Body of pancreas (tissue), 4 donors: ENCODE results near the gene MYO1B. TPM values are rescaled to one million over a fixed set of nuclear protein-coding genes. Genes with fewer than 3 reads are reported as not detected.

ENCODE experiments used
- ATAC-seq: fragments of 150-250 bp; one replicate; pipeline ENCODE4 v1.9.1; 2016
- DNase-seq, 4 donors: peaks; one replicate each; pipeline ENCODE4 v3.0.0-alpha.2; 2019
- H3K27ac ChIP-seq, 4 donors: fragments of 200-600 bp; sonication (generic); 1 replicate in 3 of 4; 2 replicates in 1 of 4; pipeline versions ENCODE4 v1.5.1 to v1.6.1; 2016 to 2019; ENCODE audit warnings: mild to moderate bottlenecking in 1 of 4, mixed read lengths in 1 of 4, moderate library complexity in 1 of 4
- H3K27me3 ChIP-seq, 2 donors: fragments of 200-600 bp; sonication (generic); one replicate each; pipeline ENCODE4 v1.6.0; 2016; ENCODE audit warnings: mild to moderate bottlenecking in 1 of 2
- H3K36me3 ChIP-seq, 2 donors: fragments of 200-600 bp; sonication (generic); replicated peaks in 1 of 2; 2 replicates each; pipeline ENCODE4 v1.5.1; 2016; ENCODE audit warnings: low read depth in 2 of 2; ENCODE audit not compliant: insufficient read depth in 1 of 2
- H3K4me1 ChIP-seq: fragments of 200-600 bp; sonication (generic); one replicate; pipeline ENCODE4 v1.6.0; 2016
- H3K4me3 ChIP-seq, 2 donors: fragments of 200-600 bp; sonication (generic); 1 replicate in 1 of 2; 2 replicates in 1 of 2; pipeline ENCODE4 v1.5.1; 2016 to 2019
- H3K9me3 ChIP-seq, 3 donors: fragments of 200-600 bp; sonication (generic); 1 replicate in 2 of 3; 2 replicates in 1 of 3; pipeline ENCODE4 v1.5.1; 2016
- POLR2A ChIP-seq, 3 donors: fragments of 450-650 bp; IDR thresholded peaks; one replicate each; pipeline ENCODE4 v1.6.1; 2016; ENCODE audit warnings: antibody characterized with exemption in 3 of 3, mild to moderate bottlenecking in 2 of 3
- WGBS, 2 donors: methylation state at CpG; one replicate each; pipeline ENCODE4 v1.1.5; 2017; 5-methylcytosine and 5-hydroxymethylcytosine counted together
- intact Hi-C: fragments of 100-400 bp; cut with DNase I; formaldehyde crosslinking; loops from one replicate; pipeline ENCODE4 v1.15.1; 2023
- total RNA-seq, 2 donors: library from RNA; depleted of rRNA; stranded (reverse); fragments of >200 nt; gene quantifications; one replicate each; pipeline ENCODE4 v1.1.0, GENCODE V29; 2016
- TF ChIP-seq, protein P1 (sequence below), 7 experiments: fragments of 450-650 bp in 4 of 7; fragments of 200-600 bp in 3 of 7; sonication (generic) in 3 of 7; IDR thresholded peaks; one replicate each; pipeline ENCODE4 v1.5.1; 2016 to 2019; ENCODE audit warnings: antibody characterized with exemption in 7 of 7

MYO1B gene
- total RNA-seq, 2 donors from 2014 or later = 68.0 to 77.8 TPM

GRCh38 chr2:191312163-191312562 is 67.0 kb downstream of the MYO1B start:
- ATAC-seq = no peak
- H3K9me3 ChIP-seq = no peaks in the 10 kb centered on the region
- H3K4me3 ChIP-seq = no peak overlapping the region
- intact Hi-C loops = no loop called here
- WGBS, 2 donors = 93 to 97% methylated on average over 3 of the region's 3 CpGs
- H3K27me3 ChIP-seq = no peaks in the 10 kb centered on the region
- H3K4me1 ChIP-seq = peaks cover 12% of the 10 kb centered on the region
- no peak for TF ChIP-seq POLR2A (IDR thresholded peaks at IDR 0.05)
- TF ChIP-seq, protein P1, sequence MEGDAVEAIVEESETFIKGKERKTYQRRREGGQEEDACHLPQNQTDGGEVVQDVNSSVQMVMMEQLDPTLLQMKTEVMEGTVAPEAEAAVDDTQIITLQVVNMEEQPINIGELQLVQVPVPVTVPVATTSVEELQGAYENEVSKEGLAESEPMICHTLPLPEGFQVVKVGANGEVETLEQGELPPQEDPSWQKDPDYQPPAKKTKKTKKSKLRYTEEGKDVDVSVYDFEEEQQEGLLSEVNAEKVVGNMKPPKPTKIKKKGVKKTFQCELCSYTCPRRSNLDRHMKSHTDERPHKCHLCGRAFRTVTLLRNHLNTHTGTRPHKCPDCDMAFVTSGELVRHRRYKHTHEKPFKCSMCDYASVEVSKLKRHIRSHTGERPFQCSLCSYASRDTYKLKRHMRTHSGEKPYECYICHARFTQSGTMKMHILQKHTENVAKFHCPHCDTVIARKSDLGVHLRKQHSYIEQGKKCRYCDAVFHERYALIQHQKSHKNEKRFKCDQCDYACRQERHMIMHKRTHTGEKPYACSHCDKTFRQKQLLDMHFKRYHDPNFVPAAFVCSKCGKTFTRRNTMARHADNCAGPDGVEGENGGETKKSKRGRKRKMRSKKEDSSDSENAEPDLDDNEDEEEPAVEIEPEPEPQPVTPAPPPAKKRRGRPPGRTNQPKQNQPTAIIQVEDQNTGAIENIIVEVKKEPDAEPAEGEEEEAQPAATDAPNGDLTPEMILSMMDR (IDR thresholded peaks at IDR 0.05) = no peak
- H3K27ac ChIP-seq = peak overlapping the region in 2 of 4 donors; percentile 34 to 77
- H3K36me3 ChIP-seq = no peaks in the 10 kb centered on the region
- DNase-seq = no peak

GRCh38 chr2:191312662-191313061 is 67.5 kb downstream of the MYO1B start:
- no peak for ATAC-seq
- Histone ChIP-seq H3K9me3 (no peaks in the 10 kb centered on the region), H3K4me1 (peaks cover 13% of the 10 kb centered on the region), H3K36me3 (no peaks in the 10 kb centered on the region), H3K27ac (peak overlapping the region in 2 of 4 donors; percentile 34 to 77), H3K4me3 (no peak overlapping the region), H3K27me3 (no peaks in the 10 kb centered on the region)
- TF ChIP-seq POLR2A (IDR thresholded peaks at IDR 0.05) = no peak
- TF ChIP-seq, protein P1 (IDR thresholded peaks at IDR 0.05) = no peak
- intact Hi-C loops = no loop called here
- WGBS, 2 donors = 67 to 81% methylated on average over 1 of the region's 1 CpG
- no peak for DNase-seq

DNA sequence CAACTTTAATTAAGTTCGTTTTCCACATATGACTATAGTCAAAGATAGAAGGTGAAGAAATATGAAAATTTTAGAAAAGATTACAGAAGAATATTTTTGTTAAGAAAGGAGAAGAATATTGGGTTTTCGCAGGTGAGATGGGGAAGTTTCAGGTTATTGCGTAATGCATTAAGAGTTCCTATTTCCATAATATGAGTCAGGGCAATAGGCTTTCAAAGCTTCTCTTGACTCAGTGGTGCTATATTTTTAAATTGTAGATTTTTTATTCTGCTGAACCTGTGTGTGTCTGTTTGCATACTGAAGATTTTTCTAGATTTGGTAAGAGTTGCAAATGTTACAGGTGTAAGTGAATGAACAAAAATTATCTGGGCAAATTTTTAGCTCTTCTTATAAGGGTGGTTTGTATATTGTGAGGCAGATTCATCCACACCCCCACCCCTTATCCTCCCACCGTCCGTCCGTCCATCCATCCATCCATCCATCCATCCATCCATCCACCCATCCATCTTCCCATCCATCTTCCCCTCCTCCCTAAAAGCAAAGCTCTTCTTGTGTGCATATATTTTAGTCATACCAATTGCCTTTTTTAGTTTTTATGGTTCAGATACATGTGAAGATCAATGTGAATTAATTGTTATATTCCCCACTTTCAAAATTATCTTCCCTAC is 69.6 kb downstream of the MYO1B start:
- Histone ChIP-seq H3K4me1 (peaks cover 29% of the 10 kb centered on the region), H3K9me3 (no peaks in the 10 kb centered on the region), H3K27me3 (no peaks in the 10 kb centered on the region), H3K27ac (no peak overlapping the region), H3K4me3 (no peak overlapping the region), H3K36me3 (no peaks in the 10 kb centered on the region)
- ATAC-seq (no peak), DNase-seq (no peak)
- no peak for TF ChIP-seq POLR2A (IDR thresholded peaks at IDR 0.05)
- TF ChIP-seq, protein P1 (IDR thresholded peaks at IDR 0.05) = no peak
- 87 to 93% methylated on average over 6 of the region's 6 CpGs for WGBS, 2 donors
- intact Hi-C loops = no loop called here

DNA sequence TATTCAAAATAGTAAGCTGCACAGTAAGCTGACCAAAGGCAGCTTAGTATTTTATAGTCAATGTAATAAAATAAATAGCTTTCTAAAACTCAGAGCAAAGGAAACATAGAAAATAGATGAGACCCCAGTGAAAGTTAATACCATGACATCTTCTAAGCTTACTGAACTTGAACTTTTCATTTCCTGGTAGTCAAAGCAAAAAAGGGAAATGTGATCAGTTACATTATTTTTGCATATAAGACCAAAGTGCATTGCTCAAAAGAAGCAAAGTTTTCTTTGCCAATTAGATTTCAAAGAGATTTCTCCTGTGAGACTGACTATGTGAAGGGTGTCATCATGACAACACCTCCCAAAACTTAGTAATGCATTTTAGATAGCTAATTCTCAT is 70.2 kb downstream of the MYO1B start:
- H3K4me3 ChIP-seq = no peak overlapping the region
- no peaks in the 10 kb centered on the region for H3K27me3 ChIP-seq
- intact Hi-C loops = no loop called here
- no peak for TF ChIP-seq POLR2A (IDR thresholded peaks at IDR 0.05)
- TF ChIP-seq, protein P1 (IDR thresholded peaks at IDR 0.05) = no peak
- DNase-seq (no peak), ATAC-seq (no peak)
- H3K4me1 ChIP-seq = peaks cover 29% of the 10 kb centered on the region
- H3K27ac ChIP-seq = no peak overlapping the region
- H3K9me3 ChIP-seq = no peaks in the 10 kb centered on the region
- H3K36me3 ChIP-seq = no peaks in the 10 kb centered on the region
